ENCODE measurements around the gene GNA12. TPM values are rescaled to one million over a fixed set of nuclear protein-coding genes. Genes with fewer than 3 reads are reported as not detected.
A peak's percentile ranks its signal among the peaks of the same experiment; 100 is the strongest.
"Not testable (repeated sequence)": the region's sequence is repeated elsewhere in the genome, so short reads cannot be mapped to it uniquely, and the experiment has no call there.

Gene GNA12
- total RNA-seq, 1 donor from 2014 or later = 47.2 TPM

DNA sequence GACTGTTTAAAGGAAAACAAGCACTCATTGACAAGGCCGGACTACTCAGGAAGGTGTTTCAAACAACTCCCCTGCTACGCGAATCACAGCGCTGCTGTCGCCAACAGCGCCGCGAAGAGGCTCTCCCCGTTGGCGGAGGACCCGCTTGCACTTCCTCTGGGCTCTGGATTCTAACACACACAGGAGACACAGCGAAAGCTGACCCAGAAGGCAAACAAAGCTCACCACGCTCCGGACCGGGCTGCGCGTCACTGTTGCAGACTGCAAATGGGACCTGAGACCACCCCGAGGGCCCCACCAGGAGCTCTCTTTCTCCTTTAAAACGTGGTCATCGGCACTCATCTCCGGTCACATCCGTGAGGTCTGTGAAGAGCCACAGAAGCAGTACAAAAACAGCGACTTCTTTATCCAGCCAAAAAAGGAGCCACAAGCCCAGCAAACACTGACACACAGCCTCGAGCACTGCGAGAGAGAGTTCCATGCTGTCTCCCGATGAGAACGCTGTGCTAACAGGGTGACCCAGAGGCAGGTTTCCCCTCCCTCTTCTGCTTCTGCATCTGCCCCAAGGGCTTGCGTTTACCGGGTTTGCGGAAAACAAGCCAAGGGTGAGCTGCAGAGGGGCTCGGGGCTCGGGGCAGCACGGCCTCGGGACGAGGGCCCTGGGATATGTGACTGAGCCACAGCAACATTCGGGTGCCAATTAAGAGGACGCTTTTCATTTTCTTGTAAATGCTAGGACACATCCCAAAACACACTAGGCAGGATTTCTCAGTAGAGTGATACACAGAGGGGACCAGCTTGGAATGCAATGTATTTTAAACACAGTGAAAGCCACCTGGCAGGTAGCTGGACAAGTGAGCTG lies 114.8 kb downstream of the GNA12 start:
- intact Hi-C loops (cut with DNase I) = no loop called here
- peak; percentile 34 for DNase-seq
- peaks cover 15% of the 10 kb centered on the region for H3K4me1 ChIP-seq
- TF ChIP-seq, protein P1, sequence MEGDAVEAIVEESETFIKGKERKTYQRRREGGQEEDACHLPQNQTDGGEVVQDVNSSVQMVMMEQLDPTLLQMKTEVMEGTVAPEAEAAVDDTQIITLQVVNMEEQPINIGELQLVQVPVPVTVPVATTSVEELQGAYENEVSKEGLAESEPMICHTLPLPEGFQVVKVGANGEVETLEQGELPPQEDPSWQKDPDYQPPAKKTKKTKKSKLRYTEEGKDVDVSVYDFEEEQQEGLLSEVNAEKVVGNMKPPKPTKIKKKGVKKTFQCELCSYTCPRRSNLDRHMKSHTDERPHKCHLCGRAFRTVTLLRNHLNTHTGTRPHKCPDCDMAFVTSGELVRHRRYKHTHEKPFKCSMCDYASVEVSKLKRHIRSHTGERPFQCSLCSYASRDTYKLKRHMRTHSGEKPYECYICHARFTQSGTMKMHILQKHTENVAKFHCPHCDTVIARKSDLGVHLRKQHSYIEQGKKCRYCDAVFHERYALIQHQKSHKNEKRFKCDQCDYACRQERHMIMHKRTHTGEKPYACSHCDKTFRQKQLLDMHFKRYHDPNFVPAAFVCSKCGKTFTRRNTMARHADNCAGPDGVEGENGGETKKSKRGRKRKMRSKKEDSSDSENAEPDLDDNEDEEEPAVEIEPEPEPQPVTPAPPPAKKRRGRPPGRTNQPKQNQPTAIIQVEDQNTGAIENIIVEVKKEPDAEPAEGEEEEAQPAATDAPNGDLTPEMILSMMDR (IDR thresholded peaks at IDR 0.05) = no peak
- H3K27me3 ChIP-seq = no peaks in the 10 kb centered on the region
- H3K4me3 ChIP-seq = no peak overlapping the region
- peak overlapping the region; percentile 25 for H3K27ac ChIP-seq
- H3K9me3 ChIP-seq = no peaks in the 10 kb centered on the region
- peaks cover 13% of the 10 kb centered on the region for H3K36me3 ChIP-seq
- peak; percentile 5 for ATAC-seq

DNA sequence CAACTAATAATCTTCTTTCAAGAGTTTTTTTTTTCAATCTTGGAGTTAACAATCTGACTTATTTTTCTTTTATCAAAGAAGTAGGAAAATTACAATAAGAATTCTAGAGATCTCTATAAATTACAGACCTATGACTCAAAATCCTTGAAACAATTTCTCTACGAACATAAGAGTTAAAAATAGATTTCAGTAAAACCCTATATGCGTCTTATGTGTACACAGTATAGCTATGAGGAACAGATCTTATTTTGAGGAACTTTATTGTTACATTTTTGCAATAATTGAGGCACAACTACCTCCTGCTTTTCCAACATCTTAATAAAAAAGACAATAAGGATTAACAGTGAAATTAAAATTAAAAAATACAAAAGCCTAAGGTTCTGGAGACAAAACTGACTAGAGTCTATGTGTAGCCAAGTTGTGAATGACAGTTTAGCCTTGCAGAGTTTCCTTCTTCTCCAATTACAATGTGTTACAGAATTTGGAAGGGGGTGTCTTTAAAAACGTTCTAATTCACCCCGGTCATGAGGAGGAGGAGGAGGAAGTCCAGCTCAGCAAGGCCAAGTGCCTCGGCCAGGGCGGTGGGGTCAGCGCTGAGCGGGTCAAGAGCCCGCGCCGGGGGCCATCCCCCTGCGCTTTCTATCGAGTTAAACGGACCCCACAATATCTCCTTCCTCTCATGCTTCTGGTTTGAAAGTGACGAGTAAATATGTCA lies 115.6 kb downstream of the GNA12 start:
- intact Hi-C loops (cut with DNase I) = no loop called here
- ATAC-seq (peak; percentile 42), DNase-seq (peak; percentile 62)
- H3K27me3 ChIP-seq = no peaks in the 10 kb centered on the region
- TF ChIP-seq, protein P1 (IDR thresholded peaks at IDR 0.05) = no peak
- H3K27ac ChIP-seq = peak overlapping the region; percentile 25
- H3K4me3 ChIP-seq = no peak overlapping the region
- peaks cover 15% of the 10 kb centered on the region for H3K4me1 ChIP-seq
- H3K9me3 ChIP-seq = no peaks in the 10 kb centered on the region
- peaks cover 13% of the 10 kb centered on the region for H3K36me3 ChIP-seq

DNA sequence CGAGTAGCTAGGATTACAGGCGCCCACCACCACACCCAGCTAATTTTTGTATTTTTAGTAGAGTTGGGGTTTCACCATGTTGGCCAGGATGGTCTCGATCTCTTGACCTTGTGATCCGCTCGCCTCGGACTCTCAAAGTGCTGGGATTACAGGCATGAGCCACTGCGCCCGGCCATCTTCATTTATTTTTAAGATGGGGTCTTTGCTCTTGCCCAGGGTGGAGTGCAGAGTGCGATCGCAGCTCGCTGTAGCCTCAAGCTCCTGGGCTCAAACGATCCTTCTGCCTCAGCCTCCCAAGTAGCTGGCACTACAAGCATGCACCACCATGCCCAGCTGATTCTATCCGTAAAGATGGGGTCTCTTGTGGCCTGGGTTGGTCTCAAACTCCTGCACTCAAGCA lies 116.9 kb downstream of the GNA12 start:
- ATAC-seq; H3K27ac ChIP-seq; intact Hi-C loops (cut with DNase I); H3K4me3 ChIP-seq; H3K27me3 ChIP-seq; H3K9me3 ChIP-seq: not testable (repeated sequence)
- Histone ChIP-seq H3K36me3 (peaks cover 21% of the 10 kb centered on the region), H3K4me1 (peaks cover 15% of the 10 kb centered on the region)
- DNase-seq = peak; percentile 30

DNA sequence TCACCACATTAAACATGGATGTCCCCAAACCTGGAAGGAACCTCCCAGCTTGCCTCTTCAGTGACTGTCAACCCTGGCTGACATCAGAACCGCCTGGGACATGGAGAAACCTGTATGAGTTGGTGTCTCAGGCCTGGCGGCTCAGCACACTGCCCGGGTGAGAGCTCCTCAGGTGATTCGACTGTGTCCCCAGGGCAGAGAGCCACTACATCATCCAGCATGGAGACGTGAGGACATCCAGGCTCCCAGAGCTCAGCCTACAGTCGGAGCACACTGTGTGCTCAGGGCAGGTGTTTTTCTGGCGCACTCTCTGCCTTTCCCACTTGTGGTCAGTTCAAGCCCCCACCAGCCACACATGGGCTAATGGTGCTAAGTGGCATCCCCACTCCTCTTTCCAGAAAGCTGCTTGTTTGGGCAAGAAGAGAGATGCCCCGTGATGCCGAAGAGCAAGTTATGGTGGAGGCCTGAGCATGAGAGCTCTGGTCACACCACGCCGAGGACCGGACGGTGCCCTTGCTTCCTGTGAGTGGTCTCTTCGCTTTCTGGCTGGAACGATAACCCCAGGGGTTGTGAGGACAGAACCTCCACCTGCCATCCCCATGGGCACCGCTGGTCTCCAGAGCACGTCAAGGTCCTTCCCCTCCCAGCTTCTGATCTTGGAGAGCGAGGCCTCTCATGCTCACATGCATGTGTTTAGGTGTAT lies 117.6 kb downstream of the GNA12 start:
- Histone ChIP-seq H3K27ac (no peak overlapping the region), H3K27me3 (no peaks in the 10 kb centered on the region), H3K9me3 (no peaks in the 10 kb centered on the region), H3K36me3 (peaks cover 21% of the 10 kb centered on the region), H3K4me1 (peaks cover 15% of the 10 kb centered on the region), H3K4me3 (no peak overlapping the region)
- intact Hi-C loops (cut with DNase I) = no loop called here
- TF ChIP-seq, protein P1 (IDR thresholded peaks at IDR 0.05) = no peak
- ATAC-seq = no peak
- DNase-seq = peak; percentile 43

DNA sequence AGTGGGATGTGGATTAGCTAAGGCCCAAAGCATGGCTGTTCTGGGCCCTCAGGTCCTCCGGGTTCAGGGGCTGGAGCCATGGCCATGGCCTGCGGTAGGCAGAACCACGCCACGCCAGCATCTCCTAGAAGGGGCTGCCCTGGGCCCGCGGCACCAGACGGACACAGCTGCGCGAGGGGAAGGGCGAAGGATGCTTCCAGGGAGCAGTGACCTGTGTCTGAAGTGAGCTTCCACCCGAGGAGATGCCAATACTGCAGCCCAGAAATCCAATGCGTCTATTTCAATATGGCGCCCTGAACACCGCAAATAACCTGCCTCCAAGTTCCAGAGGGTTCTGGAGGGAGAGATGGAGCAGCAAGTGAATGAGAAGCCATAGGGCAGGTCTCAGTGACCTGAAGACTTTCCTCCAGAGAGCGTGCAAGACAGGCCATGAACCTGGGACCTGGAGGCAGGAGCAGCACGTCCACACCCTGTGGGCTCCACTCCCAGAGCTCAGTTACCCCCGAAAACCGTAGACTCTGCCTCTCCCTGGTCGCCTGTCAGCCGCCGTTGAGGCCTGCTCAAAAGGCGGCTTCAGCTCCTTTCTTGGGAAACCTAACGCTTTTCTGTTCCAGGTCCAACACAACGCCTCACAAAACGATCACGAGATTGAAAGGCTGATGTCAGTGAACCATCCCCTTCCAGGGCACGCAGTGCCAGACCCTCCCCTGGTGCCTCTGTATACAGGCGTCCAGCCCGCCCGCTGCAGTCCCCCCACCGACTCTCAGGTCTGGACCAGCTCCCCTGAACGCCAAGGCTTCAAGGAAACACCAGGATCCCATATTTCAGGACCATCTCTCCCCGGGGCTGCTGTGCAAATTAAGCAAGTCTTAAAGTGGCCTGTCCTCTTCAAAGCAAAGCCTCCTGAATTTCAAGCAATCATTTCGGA lies 118.7 kb downstream of the GNA12 start:
- TF ChIP-seq, protein P1 (IDR thresholded peaks at IDR 0.05) = no peak
- peaks cover 13% of the 10 kb centered on the region for H3K4me1 ChIP-seq
- no peaks in the 10 kb centered on the region for H3K9me3 ChIP-seq
- no peaks in the 10 kb centered on the region for H3K27me3 ChIP-seq
- peaks cover 21% of the 10 kb centered on the region for H3K36me3 ChIP-seq
- ATAC-seq (no peak), DNase-seq (peak; percentile 46)
- H3K4me3 ChIP-seq = no peak overlapping the region
- no peak overlapping the region for H3K27ac ChIP-seq
- intact Hi-C loops (cut with DNase I) = no loop called here

All from upper lobe of right lung (tissue), 1 donor.